HepG2 (cell line): ENCODE results near the gene DAG1. TPM values are rescaled to one million over a fixed set of nuclear protein-coding genes. Genes with fewer than 3 reads are reported as not detected.

Source experiments
- ATAC-seq: fragments of 200-7000 bp; cut with Tn5 transposase; 3 replicates; pipeline ENCODE4 v1.9.1; 2020; ENCODE audit warnings: mild to moderate bottlenecking, moderate library complexity
- BruUV-seq: library from RNA; stranded (reverse); fragments of 400-500 nt; replicated peaks from 2 replicates; lab custom pipeline; 2021; lab: Mats Ljungman, UMichigan
- CTCF ChIA-PET: fragments of 300-600 bp; formaldehyde crosslinking; extraction: SDS; loops from one replicate; lab custom pipeline; 2021; ENCODE audit warnings: low total read pairs, inconsistent platforms, low intra/inter-chr PET ratio; lab: Yijun Ruan, JAX
- POLR2A ChIA-PET: fragments of 350-600 bp; sonication (Branson Sonifier 250); formaldehyde crosslinking; loops from one replicate; lab custom pipeline; 2020; ENCODE audit warnings: antibody characterized with exemption, inconsistent platforms; lab: Yijun Ruan, JAX
- DNase-seq: peaks from one replicate; pipeline ENCODE4 v3.0.0-alpha.2; 2015; ENCODE audit warnings: low spot score
- FAIRE-seq: peaks from 3 replicates; lab custom pipeline; 2011; peaks lifted over from hg19 to GRCh38; lab: Jason Lieb, UNC
- H2AFZ ChIP-seq: one replicate; pipeline ENCODE4 v1.6.1; 2011; ENCODE audit warnings: low read length, inconsistent platforms
- H3K27ac ChIP-seq: fragments of 300-600 bp; 3 replicates; pipeline ENCODE4 v1.8.0; 2011; ENCODE audit warnings: mixed run types, mild to moderate bottlenecking, mixed read lengths, low read length, inconsistent platforms; ENCODE audit not compliant: insufficient read depth; ENCODE audit errors: extremely low read length
- H3K27me3 ChIP-seq, 2 experiments: fragments of 200-600 bp in 1 of 2; 2 replicates in 1 of 2; 3 replicates in 1 of 2; pipeline versions ENCODE4 v1.6.0 to v1.8.0; 2011; ENCODE audit warnings: low read length in 2 of 2, mild to moderate bottlenecking in 2 of 2, moderate library complexity in 2 of 2, inconsistent platforms in 1 of 2; ENCODE audit not compliant: insufficient read depth in 2 of 2, control insufficient read depth in 1 of 2
- H3K36me3 ChIP-seq, 2 experiments: fragments of 200-600 bp in 1 of 2; replicated peaks in 1 of 2; 2 replicates in 1 of 2; 3 replicates in 1 of 2; pipeline versions ENCODE4 v1.5.1 to v1.8.0; 2011; ENCODE audit warnings: low read length in 2 of 2, inconsistent platforms in 1 of 2; ENCODE audit not compliant: insufficient read depth in 2 of 2, control insufficient read depth in 1 of 2
- H3K4me1 ChIP-seq: 2 replicates; pipeline ENCODE4 v1.5.1; 2012; ENCODE audit warnings: low read length, inconsistent platforms; ENCODE audit not compliant: insufficient read depth
- H3K4me2 ChIP-seq: 2 replicates; pipeline ENCODE4 v1.6.0; 2011; ENCODE audit warnings: low read depth, low read length, inconsistent platforms
- H3K4me3 ChIP-seq, 3 experiments: fragments of 200-600 bp in 1 of 3; sonication (generic), shearing (Covaris generic) in 1 of 3; replicated peaks in 1 of 3; 2 replicates each; pipeline ENCODE4 v1.5.1; 2011 to 2016; ENCODE audit warnings: low read length in 3 of 3, inconsistent platforms in 2 of 3, low read depth in 2 of 3, mild to moderate bottlenecking in 2 of 3, control low read depth in 1 of 3, mixed read lengths in 1 of 3; ENCODE audit not compliant: insufficient read depth in 1 of 3
- H3K79me2 ChIP-seq: one replicate; pipeline ENCODE4 v1.6.1; 2011; ENCODE audit warnings: low read length, inconsistent platforms; ENCODE audit not compliant: insufficient read depth
- H3K9ac ChIP-seq: 2 replicates; pipeline ENCODE4 v1.6.0; 2011; ENCODE audit warnings: mild to moderate bottlenecking, low read depth, low read length, inconsistent platforms; ENCODE audit not compliant: insufficient read depth
- H3K9me3 ChIP-seq: 2 replicates; pipeline ENCODE4 v1.5.1; 2012; ENCODE audit warnings: mild to moderate bottlenecking, low read length
- H4K20me1 ChIP-seq: 2 replicates; pipeline ENCODE4 v1.6.0; 2011; ENCODE audit warnings: inconsistent platforms, mild to moderate bottlenecking, low read length, moderate library complexity; ENCODE audit not compliant: insufficient read depth
- CBFB ChIP-seq: sonication (generic); formaldehyde crosslinking; IDR thresholded peaks from 2 replicates; pipeline ENCODE4 v1.4.0; 2020; ENCODE audit warnings: missing genetic modification reagents
- GABPB1 ChIP-seq: IDR thresholded peaks from 2 replicates; pipeline ENCODE4 v1.6.1; 2016; ENCODE audit warnings: mild to moderate bottlenecking, missing genetic modification reagents, moderate library complexity, missing compliant biosample characterization
- KMT2A ChIP-seq: sonication (generic); formaldehyde crosslinking; IDR thresholded peaks from 2 replicates; pipeline ENCODE4 v1.4.0; 2020; ENCODE audit warnings: missing genetic modification reagents
- NCOA5 ChIP-seq: sonication (generic); formaldehyde crosslinking; IDR thresholded peaks from 2 replicates; pipeline ENCODE4 v1.4.0; 2020; ENCODE audit warnings: missing genetic modification reagents
- PLRG1 ChIP-seq: fragments of 450-650 bp; conservative IDR thresholded peaks from 2 replicates; pipeline ENCODE4 v1.6.1; 2016
- SKI ChIP-seq: fragments of 450-650 bp; IDR thresholded peaks from one replicate; pipeline ENCODE4 v1.6.1; 2018; ENCODE audit warnings: mild to moderate bottlenecking; ENCODE audit not compliant: partially characterized antibody
- SUZ12 ChIP-seq: fragments of 150-350 bp; IDR thresholded peaks from 2 replicates; pipeline ENCODE4 v1.6.1; 2014; ENCODE audit warnings: low read depth, low read length
- ZMYM2 ChIP-seq: sonication (generic); formaldehyde crosslinking; IDR thresholded peaks from 2 replicates; pipeline ENCODE4 v1.8.0; 2022; ENCODE audit warnings: mild to moderate bottlenecking, missing genetic modification reagents
- ZNF136 ChIP-seq: sonication (generic); formaldehyde crosslinking; IDR thresholded peaks from 2 replicates; pipeline ENCODE4 v1.8.1; 2022; ENCODE audit warnings: low read depth, mild to moderate bottlenecking, moderate library complexity, missing genetic modification reagents
- ZNF446 ChIP-seq: sonication (generic); formaldehyde crosslinking; IDR thresholded peaks from 2 replicates; pipeline ENCODE4 v1.5.0; 2020; ENCODE audit warnings: mild to moderate bottlenecking, missing genetic modification reagents
- WGBS: methylation state at CpG from one replicate; pipeline ENCODE4 v1.1.6; 2017; ENCODE audit warnings: low lambda C conversion rate; 5-methylcytosine and 5-hydroxymethylcytosine counted together
- in situ Hi-C: cut with HindIII; loops from 2 replicates; pipeline ENCODE4 v1.10.0; 2017; ENCODE audit warnings: low pct_unique_long_range_greater_than_20kb; ENCODE audit not compliant: extremely low pct_ligation_motif_present
- intact Hi-C: fragments of 100-400 bp; cut with micrococcal nuclease; formaldehyde crosslinking; loops from one replicate; pipeline ENCODE4 v1.10.0; 2022; ENCODE audit not compliant: unreplicated experiment
- polyA plus RNA-seq, 8 experiments: library from polyadenylated mRNA; depleted of rRNA in 3 of 8; stranded (reverse) in 7 of 8; unstranded in 1 of 8; fragments of >200 nt; fragmentation: Illumina TruSeq in 4 of 8; extraction: Trizol in 4 of 8; gene quantifications; 2 replicates each; pipeline versions ENCODE4 v1.2.1 to v1.2.3, GENCODE V29; 2011 to 2016; ENCODE audit warnings: low read depth in 4 of 8, missing spikeins in 1 of 8, mixed read lengths in 1 of 8; ENCODE audit not compliant: insufficient read depth in 1 of 8
- total RNA-seq, 5 experiments: library from RNA; depleted of rRNA; stranded (reverse); fragments of >200 nt; fragmentation: Illumina TruSeq; extraction: Trizol; gene quantifications; 2 replicates each; pipeline ENCODE4 v1.2.3, GENCODE V29; 2016; ENCODE audit warnings: low read depth in 1 of 5
- TF ChIP-seq, protein P1 (sequence below): sonication (generic); formaldehyde crosslinking; IDR thresholded peaks from 2 replicates; pipeline ENCODE4 v1.4.0; 2020; ENCODE audit warnings: mild to moderate bottlenecking, missing genetic modification reagents
- TF ChIP-seq, protein P2 (sequence below): sonication (generic); formaldehyde crosslinking; IDR thresholded peaks from 2 replicates; pipeline ENCODE4 v1.4.0; 2020; ENCODE audit warnings: mild to moderate bottlenecking, missing genetic modification reagents
- TF ChIP-seq, protein P3 (sequence below): sonication (generic); formaldehyde crosslinking; IDR thresholded peaks from 2 replicates; pipeline ENCODE4 v1.5.0; 2020; ENCODE audit warnings: missing genetic modification reagents, mild to moderate bottlenecking, borderline replicate concordance

Gene DAG1
- total and polyA plus RNA-seq, 2 of the 13 experiments (the other 11 are each of a cell fraction or from before 2014, with no cell fraction given), result 47.3 to 50.4 TPM

DNA sequence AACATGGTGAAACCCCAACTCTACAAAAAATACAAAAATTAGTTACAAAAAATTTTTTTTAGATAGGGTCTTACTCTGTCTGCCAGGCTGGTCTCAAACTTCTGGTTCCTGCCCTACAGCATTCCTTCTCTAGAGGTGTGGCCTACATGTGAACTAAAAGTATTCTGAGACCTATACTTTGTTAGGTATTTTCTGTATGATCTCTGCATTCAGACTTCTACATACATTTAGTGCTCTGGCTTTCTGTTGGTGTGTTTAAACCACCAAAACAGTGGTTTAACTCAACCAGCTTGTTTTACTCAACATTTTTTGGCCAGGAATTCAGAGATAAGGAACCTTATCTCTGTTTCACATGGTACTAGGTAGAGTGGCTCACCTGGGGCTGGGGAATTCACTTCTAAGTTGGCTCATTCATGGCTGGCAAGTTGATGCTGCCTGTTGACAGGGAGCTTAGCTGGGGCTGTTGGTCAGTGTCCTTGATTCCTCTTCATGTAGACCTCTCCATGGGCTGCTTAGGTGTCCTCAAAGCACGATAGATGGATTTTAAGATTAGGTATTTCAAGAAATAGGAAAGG, 42.8 kb downstream of the DAG1 start:
- DNase-seq, result no peak
- WGBS, result 100% methylated on average over 1 of the region's 1 CpG
- Histone ChIP-seq H3K4me2 (no peak overlapping the region), H3K36me3 (peaks cover 15 to 41% of the 10 kb centered on the region in 2 experiments; a peak in 4 of 5 replicates), H2AFZ (no peak overlapping the region), H3K4me3 (no peak overlapping the region), H3K79me2 (peaks cover 5% of the 10 kb centered on the region), H3K9ac (no peak overlapping the region), H3K27me3 (no peaks in the 10 kb centered on the region), H3K4me1 (peaks cover 14% of the 10 kb centered on the region), H3K27ac (no peak overlapping the region), H4K20me1 (no peaks in the 10 kb centered on the region; the same call in none of the 2 replicates), H3K9me3 (no peaks in the 10 kb centered on the region)
- POLR2A ChIA-PET, result interaction anchor here (1.1 to 1.4 kb wide), 2 partner anchors 11 to 12 kb away, joined by 3 to 4 read pairs; no protein-coding TSS in a partner anchor
- intact Hi-C loops (no loop called here), in situ Hi-C loops (no loop called here)
- no peak for FAIRE-seq
- no peak for ATAC-seq
- BruUV-seq, result no TSS peak
- CTCF ChIA-PET, result no interaction called here
- TF ChIP-seq, protein P1, sequence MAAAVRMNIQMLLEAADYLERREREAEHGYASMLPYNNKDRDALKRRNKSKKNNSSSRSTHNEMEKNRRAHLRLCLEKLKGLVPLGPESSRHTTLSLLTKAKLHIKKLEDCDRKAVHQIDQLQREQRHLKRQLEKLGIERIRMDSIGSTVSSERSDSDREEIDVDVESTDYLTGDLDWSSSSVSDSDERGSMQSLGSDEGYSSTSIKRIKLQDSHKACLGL, result no peak
- TF ChIP-seq, protein P2, sequence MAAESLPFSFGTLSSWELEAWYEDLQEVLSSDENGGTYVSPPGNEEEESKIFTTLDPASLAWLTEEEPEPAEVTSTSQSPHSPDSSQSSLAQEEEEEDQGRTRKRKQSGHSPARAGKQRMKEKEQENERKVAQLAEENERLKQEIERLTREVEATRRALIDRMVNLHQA (CRISPR knock-in tag), result no peak
- TF ChIP-seq CBFB (no peak), SUZ12 (no peak), ZNF136 (CRISPR knock-in tag) (no peak), KMT2A (no peak), PLRG1 (no peak), ZNF446 (no peak), GABPB1 (no peak), SKI (no peak), ZMYM2 (CRISPR knock-in tag) (no peak), NCOA5 (CRISPR knock-in tag) (no peak)
- TF ChIP-seq, protein P3, sequence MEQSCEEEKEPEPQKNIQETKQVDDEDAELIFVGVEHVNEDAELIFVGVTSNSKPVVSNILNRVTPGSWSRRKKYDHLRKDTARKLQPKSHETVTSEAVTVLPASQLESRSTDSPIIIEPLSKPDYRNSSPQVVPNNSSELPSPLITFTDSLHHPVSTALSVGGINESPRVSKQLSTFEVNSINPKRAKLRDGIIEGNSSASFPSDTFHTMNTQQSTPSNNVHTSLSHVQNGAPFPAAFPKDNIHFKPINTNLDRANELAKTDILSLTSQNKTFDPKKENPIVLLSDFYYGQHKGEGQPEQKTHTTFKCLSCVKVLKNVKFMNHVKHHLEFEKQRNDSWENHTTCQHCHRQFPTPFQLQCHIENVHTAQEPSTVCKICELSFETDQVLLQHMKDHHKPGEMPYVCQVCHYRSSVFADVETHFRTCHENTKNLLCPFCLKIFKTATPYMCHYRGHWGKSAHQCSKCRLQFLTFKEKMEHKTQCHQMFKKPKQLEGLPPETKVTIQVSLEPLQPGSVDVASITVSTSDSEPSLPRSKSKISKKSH (CRISPR knock-in tag), result no peak
